Measurements from ENCODE around the gene ANKS1B.

The ANKS1B gene

DNA sequence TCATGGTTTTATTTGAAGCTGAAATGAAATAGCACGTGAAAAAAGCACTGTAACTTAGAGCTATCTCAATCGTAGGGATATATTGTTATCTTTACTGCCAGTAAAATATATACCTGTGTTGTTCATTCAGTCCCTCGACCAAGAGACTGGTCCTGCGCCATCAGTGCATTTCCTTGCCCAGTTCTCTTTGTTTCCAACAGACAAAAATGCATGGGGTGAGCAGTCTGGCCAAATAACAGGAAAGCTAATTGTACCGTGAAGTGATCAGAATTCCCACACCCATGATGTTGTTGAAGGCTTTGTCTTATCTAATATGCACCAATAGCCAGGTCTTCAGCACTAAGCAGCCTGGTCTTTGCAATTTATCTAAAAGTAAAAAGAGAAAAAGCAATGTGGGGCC is 814.3 kb downstream of the ANKS1B start:
- no peak overlapping the region for H3K4me3 ChIP-seq (ENCODE audit: control insufficient read depth, low read depth, low read length)
- TF ChIP-seq, protein P1, sequence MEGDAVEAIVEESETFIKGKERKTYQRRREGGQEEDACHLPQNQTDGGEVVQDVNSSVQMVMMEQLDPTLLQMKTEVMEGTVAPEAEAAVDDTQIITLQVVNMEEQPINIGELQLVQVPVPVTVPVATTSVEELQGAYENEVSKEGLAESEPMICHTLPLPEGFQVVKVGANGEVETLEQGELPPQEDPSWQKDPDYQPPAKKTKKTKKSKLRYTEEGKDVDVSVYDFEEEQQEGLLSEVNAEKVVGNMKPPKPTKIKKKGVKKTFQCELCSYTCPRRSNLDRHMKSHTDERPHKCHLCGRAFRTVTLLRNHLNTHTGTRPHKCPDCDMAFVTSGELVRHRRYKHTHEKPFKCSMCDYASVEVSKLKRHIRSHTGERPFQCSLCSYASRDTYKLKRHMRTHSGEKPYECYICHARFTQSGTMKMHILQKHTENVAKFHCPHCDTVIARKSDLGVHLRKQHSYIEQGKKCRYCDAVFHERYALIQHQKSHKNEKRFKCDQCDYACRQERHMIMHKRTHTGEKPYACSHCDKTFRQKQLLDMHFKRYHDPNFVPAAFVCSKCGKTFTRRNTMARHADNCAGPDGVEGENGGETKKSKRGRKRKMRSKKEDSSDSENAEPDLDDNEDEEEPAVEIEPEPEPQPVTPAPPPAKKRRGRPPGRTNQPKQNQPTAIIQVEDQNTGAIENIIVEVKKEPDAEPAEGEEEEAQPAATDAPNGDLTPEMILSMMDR (IDR thresholded peaks at IDR 0.05; ENCODE audit: control insufficient read depth, insufficient read depth, low read depth, low read length, missing control alignments): no peak
- no peak for DNase-seq (ENCODE audit: low read depth)

DNA sequence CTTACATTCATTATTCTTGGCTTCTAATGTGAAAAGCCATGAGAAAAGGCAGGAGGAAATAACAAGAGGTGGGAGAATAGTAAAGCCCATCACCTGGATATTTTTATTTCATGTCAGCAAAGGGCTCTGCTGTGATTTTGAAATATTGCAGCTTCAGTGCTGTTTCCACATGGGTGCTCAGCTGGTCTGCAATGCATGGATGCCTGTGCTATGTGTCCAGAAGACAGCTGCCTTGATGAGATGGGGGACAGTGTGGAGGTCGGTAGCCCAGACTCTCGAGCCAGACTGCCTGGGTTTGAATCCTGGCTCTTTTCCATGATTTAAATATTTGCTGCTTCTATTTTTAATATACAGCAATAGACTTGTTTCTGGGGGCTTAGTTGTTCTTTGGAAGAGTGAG is 814.7 kb downstream of the ANKS1B start:
- TF ChIP-seq, protein P1 (IDR thresholded peaks at IDR 0.05; ENCODE audit: control insufficient read depth, insufficient read depth, low read depth, low read length, missing control alignments): no peak
- no peak for DNase-seq (ENCODE audit: low read depth)
- no peak overlapping the region for H3K4me3 ChIP-seq (ENCODE audit: control insufficient read depth, low read depth, low read length)

DNA sequence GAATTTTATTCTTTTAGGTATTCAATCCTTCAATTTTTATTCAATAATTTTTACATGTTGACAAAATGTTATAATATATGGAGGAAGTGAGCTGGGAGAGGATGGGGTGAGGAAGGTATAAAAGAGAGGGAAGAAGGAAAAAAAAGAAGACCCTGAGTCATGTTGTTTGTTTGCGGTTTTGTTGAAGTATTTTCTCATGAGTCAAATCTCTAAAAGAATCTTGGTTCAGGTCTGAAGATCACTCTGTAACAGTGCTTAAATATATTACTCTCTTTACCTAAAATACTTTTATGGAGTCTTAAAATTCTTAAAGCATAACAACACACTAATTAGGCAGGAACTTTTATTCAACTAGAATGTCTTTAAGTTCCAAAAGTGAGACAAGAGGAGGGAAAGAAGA is 826.8 kb downstream of the ANKS1B start:
- DNase-seq (ENCODE audit: low read depth): no peak
- H3K4me3 ChIP-seq (ENCODE audit: control insufficient read depth, low read depth, low read length): no peak overlapping the region
- TF ChIP-seq, protein P1 (IDR thresholded peaks at IDR 0.05; ENCODE audit: control insufficient read depth, insufficient read depth, low read depth, low read length, missing control alignments): no peak

DNA sequence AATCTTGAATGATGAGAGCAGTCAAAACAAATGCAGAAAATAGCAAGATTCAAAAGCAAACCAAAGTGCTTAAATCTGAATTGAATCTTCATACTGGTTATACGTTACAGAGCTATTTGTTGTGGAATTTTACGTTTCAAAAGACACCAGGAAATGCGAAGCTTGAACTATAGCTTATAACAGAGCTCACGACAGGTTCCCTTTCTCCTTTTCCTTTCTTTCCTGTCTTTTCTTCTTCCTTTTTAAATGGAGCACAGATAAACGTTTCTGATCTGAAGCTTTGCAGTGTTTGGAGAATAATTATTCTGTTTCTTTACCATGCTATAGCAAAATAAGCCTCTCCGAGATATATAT is 829.8 kb downstream of the ANKS1B start:
- no peak for DNase-seq (ENCODE audit: low read depth)
- TF ChIP-seq, protein P1 (IDR thresholded peaks at IDR 0.05; ENCODE audit: control insufficient read depth, insufficient read depth, low read depth, low read length, missing control alignments): no peak
- H3K4me3 ChIP-seq (ENCODE audit: control insufficient read depth, low read depth, low read length): no peak overlapping the region

DNA sequence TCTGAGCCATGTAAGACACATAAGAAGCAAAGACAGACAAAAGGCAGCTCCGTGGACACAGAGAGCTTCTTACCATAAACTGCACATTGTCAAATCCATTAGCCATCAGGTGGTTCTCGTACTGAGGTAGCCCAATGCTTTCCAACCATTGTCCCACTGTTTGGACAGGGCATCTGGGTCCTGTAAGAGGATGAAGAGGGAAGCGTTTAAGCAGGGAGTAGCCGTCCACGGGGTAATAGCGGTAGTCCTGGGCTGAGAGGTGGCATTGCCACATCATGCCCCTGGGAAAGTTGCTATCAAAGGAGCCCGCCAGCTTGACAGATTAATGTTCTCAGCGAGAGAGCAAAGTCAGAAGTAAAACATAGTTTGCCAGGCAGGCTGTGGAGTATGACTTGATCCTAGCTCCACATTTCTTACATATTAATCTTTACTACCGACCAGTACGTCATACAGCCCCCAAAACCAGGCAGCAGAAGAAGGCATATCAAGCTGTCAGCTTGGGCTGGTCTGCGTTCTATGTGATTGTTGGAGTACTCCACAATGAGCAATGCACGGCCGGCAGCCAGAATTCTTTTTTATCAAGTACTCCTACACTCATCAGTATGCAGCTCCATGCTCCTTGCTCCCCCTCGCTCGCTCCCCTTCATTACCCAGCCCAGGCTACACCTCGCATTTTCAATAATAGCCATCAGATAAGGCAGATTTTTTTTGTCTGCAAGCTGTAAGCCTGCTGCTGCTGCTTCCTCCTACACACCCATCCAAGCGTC is 830.3 kb downstream of the ANKS1B start:
- no peak overlapping the region for H3K4me3 ChIP-seq (ENCODE audit: control insufficient read depth, low read depth, low read length)

DNA sequence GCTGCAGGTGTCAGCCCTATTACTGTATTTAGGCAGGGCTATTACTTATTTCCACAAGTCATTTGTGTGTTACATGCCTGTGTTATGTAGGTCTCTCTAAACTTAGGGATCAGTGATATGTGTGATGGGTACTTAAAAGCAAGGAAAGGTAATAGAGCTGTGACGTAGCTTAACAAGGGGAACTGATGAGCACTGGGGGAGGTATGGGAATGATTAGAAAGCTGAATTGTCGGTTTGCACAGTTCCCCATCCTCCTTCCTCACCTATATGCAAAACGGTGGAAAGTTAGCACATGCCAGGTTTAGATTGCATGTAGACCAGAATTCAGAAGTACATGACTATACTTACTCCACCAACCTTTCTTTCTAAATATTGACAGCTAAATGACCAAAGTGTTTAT is 831.4 kb downstream of the ANKS1B start:
- TF ChIP-seq, protein P1 (IDR thresholded peaks at IDR 0.05; ENCODE audit: control insufficient read depth, insufficient read depth, low read depth, low read length, missing control alignments): no peak
- DNase-seq (ENCODE audit: low read depth): no peak
- H3K4me3 ChIP-seq (ENCODE audit: control insufficient read depth, low read depth, low read length): no peak overlapping the region

More for the DNA sequence above, 830.3 kb downstream of the ANKS1B start:
- no peak for DNase-seq (ENCODE audit: low read depth)
- TF ChIP-seq, protein P1 (IDR thresholded peaks at IDR 0.05; ENCODE audit: control insufficient read depth, insufficient read depth, low read depth, low read length, missing control alignments): no peak

Measured in AG09309 (cell line).